ENCODE results near the gene RASSF5. TPM values are rescaled to one million over a fixed set of nuclear protein-coding genes. Genes with fewer than 3 reads are reported as not detected.
A peak's percentile ranks its signal among the peaks of the same experiment; 100 is the strongest.

The RASSF5 gene
- total and polyA plus RNA-seq, 2 donors from 2014 or later = 2.4 to 18.8 TPM

GRCh38 chr1:206469933-206470691 is 37.2 kb upstream of the RASSF5 start, which contains the start of gene IKBKE:
Gene IKBKE, plus strand, starts transcription at chr1:206470476. Its CDS starts 2,752 bp downstream, at chr1:206473228.
- H3K27me3 ChIP-seq (ENCODE audit: control insufficient read depth, insufficient read depth, low read length) = no peaks in the 10 kb centered on the region
- peak within 1 kb of the TSS; percentile 20 to 82 (median 54) for H3K9ac ChIP-seq (ENCODE audit: low read length in 3 of 3)
- no peaks in the 10 kb centered on the region for H3K9me3 ChIP-seq (ENCODE audit: control insufficient read depth in 2 of 3, insufficient read depth in 1 of 3, low read length in 3 of 3)
- H3K36me3 ChIP-seq (ENCODE audit: control insufficient read depth in 2 of 3, insufficient read depth in 3 of 3, low read length in 3 of 3) = no peaks in the 10 kb centered on the region
- FAIRE-seq = no peak
- H3K4me3 ChIP-seq (ENCODE audit: low read length in 3 of 3) = peak within 1 kb of the TSS; percentile 65 to 76 (median 71)
- TF ChIP-seq CTCF (IDR thresholded peaks at IDR 0.05; ENCODE audit: borderline replicate concordance, extremely low read depth, insufficient read depth) = no peak
- intact Hi-C loops (cut with DNase I) = no loop called here
- peaks cover 0 to 17% (median 0%) of the 10 kb centered on the region in 3 donors for H3K4me1 ChIP-seq (ENCODE audit: control insufficient read depth in 2 of 3, insufficient read depth in 2 of 3, low read depth in 1 of 3, low read length in 3 of 3)
- DNase-seq = peak in 4 of 5 donors; percentile 45 to 80 (median 70)
- H3K27ac ChIP-seq (ENCODE audit: low read depth in 2 of 2, low read length in 2 of 2) = no peak within 1 kb of the TSS

GRCh38 chr1:206470692-206471414 is 36.5 kb upstream of the RASSF5 start:
- intact Hi-C loops (cut with DNase I) = no loop called here
- Histone ChIP-seq H3K27ac (ENCODE audit: low read depth in 2 of 2, low read length in 2 of 2) (no peak overlapping the region), H3K4me3 (ENCODE audit: low read length in 3 of 3) (peak overlapping the region; percentile 65 to 76 (median 71)), H3K4me1 (ENCODE audit: control insufficient read depth in 2 of 3, insufficient read depth in 2 of 3, low read depth in 1 of 3, low read length in 3 of 3) (peaks cover 0 to 17% (median 0%) of the 10 kb centered on the region in 3 donors), H3K36me3 (ENCODE audit: control insufficient read depth in 2 of 3, insufficient read depth in 3 of 3, low read length in 3 of 3) (no peaks in the 10 kb centered on the region), H3K9me3 (ENCODE audit: control insufficient read depth in 2 of 3, insufficient read depth in 1 of 3, low read length in 3 of 3) (no peaks in the 10 kb centered on the region), H3K27me3 (ENCODE audit: control insufficient read depth, insufficient read depth, low read length) (no peaks in the 10 kb centered on the region), H3K9ac (ENCODE audit: low read length in 3 of 3) (peak overlapping the region in 2 of 3 donors; percentile 20 to 82)
- no peak for TF ChIP-seq CTCF (IDR thresholded peaks at IDR 0.05; ENCODE audit: borderline replicate concordance, extremely low read depth, insufficient read depth)
- FAIRE-seq = no peak
- peak in 4 of 5 donors; percentile 44 to 73 (median 60) for DNase-seq

GRCh38 chr1:206471415-206471801 is 35.9 kb upstream of the RASSF5 start:
- no peaks in the 10 kb centered on the region for H3K27me3 ChIP-seq (ENCODE audit: control insufficient read depth, insufficient read depth, low read length)
- intact Hi-C loops (cut with DNase I) = no loop called here
- H3K9ac ChIP-seq (ENCODE audit: low read length in 3 of 3) = no peak overlapping the region
- no peaks in the 10 kb centered on the region for H3K36me3 ChIP-seq (ENCODE audit: control insufficient read depth in 2 of 3, insufficient read depth in 3 of 3, low read length in 3 of 3)
- peak overlapping the region in 1 of 3 donors; percentile 71 for H3K4me3 ChIP-seq (ENCODE audit: low read length in 3 of 3)
- no peak overlapping the region for H3K27ac ChIP-seq (ENCODE audit: low read depth in 2 of 2, low read length in 2 of 2)
- H3K9me3 ChIP-seq (ENCODE audit: control insufficient read depth in 2 of 3, insufficient read depth in 1 of 3, low read length in 3 of 3) = no peaks in the 10 kb centered on the region
- TF ChIP-seq CTCF (IDR thresholded peaks at IDR 0.05; ENCODE audit: borderline replicate concordance, extremely low read depth, insufficient read depth) = no peak
- peaks cover 0 to 17% (median 0%) of the 10 kb centered on the region in 3 donors for H3K4me1 ChIP-seq (ENCODE audit: control insufficient read depth in 2 of 3, insufficient read depth in 2 of 3, low read depth in 1 of 3, low read length in 3 of 3)
- no peak for DNase-seq
- FAIRE-seq = no peak

All from kidney (tissue), 14 donors.